ENCODE data around the gene ELP5.

The ELP5 gene, protein sequence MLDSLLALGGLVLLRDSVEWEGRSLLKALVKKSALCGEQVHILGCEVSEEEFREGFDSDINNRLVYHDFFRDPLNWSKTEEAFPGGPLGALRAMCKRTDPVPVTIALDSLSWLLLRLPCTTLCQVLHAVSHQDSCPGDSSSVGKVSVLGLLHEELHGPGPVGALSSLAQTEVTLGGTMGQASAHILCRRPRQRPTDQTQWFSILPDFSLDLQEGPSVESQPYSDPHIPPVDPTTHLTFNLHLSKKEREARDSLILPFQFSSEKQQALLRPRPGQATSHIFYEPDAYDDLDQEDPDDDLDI
- 27.3 to 37.1 reads per million in 2 donors for total RNA-seq

DNA sequence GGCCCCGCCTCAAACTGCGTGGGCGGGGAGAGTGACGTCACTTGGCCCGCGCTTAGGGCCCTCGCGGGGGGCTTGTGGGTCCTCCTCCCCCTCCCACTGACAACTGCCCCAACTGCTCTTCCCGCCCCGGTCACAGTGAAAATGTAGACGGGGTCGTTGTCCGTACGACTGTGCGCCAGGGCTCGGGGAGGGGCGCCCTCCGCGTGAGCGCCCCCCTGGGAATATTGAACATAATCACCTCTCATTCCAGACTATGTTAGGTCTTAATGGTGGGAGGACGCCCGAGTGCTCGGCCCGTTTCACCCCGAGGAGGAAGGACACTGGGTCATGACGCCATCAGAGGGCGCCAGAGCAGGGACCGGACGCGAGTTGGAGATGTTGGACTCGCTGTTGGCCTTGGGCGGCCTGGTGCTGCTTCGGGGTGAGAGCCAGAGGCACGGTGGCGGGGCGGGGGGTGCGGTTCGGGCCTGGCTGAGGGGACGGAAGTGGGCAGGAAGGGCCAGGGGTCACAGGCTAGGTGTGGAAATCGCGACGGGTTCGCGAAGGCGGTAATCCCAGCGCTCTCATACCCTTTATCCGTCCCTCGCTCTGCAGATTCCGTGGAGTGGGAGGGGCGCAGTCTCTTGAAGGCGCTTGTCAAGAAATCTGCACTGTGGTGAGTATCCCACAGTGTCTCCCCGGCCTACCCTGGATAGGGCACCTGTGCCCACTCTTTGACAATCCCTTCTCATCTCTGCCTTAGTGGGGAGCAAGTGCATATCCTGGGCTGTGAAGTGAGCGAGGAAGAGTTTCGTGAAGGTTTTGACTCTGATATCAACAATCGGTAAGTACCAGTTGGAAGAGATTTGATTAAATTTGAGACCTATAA is at the start of gene ELP5:
Gene ELP5, plus strand, starts transcription at position 40 of the 868 bp plus-strand sequence. Its CDS starts 336 bp downstream, at position 376.
- DNase-seq = peak; percentile 83

DNA sequence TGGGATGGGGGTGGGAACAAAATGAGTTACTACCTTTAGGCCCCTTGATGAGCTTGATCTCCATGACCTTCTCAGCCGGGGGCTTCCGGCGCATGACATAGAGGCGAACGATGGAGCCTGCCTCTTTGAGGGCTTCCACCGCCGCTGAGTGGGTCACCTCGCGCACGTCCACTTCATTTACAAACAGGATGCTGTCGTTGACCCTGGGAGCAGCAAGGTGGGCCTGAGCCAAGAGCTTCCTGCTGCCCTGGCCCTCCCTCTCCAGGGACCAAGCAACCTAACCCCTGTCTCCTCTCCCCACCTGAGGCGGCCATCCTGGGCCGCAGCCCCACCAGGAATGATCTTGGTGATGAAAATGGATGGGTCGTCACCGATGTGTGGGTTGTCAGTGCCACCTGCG is 48.6 kb upstream of the ELP5 start:
- no peak for DNase-seq

DNA sequence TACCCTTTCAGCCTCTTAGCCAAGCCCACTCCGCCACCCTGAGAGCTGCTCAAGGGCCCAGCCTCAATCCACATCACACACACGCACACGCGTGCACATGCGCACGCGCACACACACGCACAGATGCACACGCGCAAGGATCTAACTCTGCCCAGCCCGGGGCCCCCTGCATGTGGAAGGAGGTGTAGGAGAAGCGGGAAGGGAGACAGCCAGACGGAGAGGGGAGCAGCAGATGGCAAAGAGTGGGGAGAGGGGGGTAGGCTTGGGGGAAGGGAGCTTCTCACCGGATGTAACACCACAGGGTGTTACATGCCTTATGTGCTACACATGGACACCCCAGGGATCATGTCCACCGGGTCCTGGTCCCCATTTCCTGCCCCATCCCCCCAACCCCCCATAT is 47.7 kb upstream of the ELP5 start:
- no peak for DNase-seq

DNA sequence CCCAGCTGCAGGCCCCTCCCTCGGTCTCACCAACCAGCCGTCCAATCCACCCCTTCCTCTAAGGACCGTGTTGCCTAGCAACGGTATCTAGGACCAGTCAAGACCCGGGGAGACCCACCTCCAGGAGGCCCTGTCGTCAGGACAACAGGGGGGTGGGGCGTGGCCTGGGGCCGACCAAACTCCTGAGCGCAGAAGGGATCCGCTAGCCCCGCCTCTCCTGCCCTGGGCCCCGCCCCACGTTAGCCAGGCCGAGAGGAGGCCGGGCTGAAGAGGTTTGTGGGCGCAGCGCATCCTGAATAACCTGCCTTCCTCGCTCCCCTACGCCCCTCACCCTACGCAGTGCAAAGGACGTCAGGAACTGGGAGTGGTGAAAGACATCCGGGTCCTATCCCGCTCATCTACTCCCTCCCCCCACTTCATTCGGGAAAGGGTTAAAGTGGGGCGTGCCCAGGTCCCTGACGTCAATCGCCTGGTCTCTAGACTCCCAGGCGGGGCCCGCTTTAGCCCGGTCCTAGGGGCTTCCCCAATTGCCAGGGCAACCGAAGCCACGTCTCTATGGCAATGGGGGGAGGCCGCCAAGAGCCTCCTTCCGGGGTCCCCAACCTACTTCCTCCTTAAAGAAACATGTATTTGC is 47.1 kb upstream of the ELP5 start:
- peak; percentile 97 for DNase-seq

DNA sequence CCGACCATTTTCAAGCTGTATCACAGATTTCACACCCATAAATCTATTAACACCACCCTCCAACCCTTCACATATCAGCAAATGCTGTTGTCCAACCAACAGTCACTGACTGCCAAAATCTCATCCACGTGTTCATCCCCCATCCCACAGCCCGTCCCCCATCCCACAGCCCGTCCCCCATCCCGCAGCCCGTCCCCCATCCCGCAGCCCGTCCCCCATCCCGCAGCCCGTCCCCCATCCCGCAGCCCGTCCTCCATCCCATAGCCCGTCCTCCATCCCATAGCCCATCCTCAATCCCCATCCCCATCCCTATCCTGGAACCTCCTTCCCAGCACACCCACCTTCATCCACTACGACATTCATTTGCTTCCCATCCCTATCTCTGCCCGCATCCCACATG is 46.5 kb upstream of the ELP5 start:
- DNase-seq = no peak

DNA sequence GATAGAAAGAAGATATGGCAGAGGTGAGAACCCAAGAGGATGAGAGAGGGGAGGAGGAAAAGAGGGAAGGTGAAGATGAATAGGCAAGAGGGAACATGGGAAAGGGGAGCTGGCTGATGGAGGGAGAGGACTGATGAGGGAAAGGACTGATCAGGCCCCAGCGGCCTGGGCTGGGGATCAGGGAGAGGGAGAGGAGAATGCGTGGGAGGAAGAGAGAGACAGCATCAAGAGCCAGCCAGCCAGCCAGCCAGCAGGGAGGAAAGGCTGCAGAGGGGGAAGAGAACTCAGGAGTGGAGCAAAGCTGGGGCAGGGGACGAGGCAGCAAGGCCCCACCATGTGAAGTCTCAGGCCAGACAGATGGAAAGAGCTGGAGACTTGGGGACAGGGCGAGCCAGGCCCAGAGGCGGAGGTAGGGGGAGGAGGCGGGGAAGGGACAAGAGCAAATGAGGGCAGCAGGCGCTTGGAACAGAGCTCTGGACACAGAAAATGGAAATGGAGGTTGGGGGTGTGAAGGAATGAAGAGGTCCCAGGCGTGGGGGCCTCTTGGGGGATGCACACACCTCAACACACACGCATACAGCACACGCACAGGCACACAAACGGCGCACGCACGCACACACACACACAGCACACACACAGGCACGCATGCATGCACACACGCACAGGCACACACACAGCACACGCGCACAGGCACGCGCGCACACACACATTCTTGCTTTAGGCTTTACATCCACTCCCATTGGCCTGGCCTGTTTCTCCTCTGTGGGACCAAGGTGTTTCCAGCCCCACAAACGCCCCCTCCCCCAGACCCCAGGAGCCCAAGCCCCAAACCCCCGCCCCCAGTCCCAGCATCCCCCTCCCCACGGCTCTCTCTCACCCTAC is 44.7 kb upstream of the ELP5 start:
- no peak for DNase-seq

DNA sequence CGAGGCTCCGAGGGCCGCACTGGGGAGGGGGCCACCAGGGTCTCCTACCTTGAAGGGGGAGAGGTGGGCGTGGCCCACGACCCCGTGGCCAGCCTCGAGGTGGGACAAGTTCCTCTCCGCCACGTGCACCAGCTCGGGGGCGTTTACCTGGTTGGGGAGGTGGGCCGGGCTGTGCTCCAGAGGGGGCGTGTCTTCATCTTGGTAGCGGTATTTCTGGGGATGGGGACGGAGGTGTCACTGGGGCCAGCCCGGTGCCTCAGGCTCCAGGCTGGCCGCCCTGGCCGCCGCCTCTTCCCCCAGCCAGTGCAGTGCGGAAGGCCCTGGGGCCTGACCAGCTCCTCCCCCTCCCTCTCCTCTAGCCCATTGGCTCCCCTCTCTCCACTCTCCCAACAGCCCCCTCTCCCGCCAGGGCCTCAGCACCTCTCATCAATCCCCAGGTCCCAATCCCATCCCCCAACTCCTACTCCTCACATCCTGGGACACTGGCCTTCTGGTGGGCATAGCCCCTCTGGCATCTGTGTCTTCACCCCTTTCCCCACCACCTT is 43.9 kb upstream of the ELP5 start:
- DNase-seq = no peak

DNA sequence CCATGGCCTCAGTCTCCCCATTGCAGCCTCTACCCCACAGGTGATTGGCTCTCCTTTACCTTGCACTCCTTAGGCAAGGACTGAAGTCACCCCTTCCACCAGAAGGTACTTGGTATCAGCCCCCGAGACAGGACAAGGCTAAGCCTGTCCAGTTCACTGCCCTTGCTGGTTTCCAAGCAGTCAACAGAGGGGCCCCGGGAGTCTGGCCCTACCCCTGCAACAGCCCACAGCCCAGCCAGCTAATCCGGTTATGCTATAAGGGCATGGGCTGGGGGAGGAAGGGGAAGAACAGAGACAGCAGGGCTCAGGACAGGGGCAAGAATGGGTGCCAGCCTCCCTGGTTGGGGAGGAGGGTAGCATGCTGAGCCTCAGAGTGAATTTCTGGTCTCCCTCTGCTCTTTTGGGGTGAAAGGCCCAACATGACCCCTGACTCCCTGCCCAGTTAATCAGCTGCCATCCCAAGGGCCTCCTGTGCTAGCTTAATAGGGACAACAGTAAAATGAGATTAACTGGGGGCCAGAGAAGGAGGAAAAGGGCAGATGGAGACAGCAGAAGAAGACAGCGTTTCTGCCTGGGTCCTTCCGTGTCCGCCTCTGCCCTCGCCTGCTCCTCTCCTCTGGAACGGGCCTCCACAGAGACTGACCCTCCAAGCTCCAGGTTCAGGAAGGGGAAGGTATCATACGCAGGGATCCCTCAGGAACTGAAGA is 43.1 kb upstream of the ELP5 start:
- no peak for DNase-seq

DNA sequence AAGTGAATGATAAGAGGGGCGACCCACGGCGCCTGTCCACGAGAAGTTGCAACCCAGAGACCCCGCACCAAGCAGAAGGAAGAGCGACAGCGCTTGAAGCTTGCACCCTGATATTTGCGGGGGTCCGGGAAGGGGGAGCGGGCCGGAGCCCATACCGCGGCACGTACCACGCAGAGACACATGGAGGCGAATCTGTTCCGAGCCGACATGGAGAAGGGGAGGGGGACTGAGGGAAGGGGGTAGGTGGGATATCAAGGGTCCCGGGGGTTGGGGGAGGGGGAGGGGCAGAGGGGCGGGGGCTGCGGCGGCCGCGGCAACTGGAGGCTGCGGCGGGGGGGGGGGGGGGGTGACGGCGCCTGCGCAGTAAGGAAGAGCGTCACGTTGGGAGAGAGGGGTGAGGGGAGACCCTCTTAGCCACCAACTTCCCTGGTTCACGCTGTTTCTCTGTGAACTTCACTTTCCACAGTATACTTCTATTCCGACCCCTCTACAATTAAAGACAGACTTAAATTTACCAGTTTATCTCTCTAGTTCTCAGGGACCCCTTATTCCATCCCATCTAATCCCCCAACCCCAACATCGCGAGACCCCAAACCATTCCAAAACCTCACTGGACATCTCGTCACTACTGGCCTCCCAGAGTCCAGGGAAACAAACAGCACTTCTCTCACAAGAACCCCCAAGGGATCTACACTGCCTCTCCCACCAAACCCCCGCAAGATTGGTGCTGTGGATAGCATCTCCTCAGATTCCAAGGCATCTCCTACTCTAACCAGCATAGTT is 40.3 kb upstream of the ELP5 start:
- DNase-seq = no peak

DNA sequence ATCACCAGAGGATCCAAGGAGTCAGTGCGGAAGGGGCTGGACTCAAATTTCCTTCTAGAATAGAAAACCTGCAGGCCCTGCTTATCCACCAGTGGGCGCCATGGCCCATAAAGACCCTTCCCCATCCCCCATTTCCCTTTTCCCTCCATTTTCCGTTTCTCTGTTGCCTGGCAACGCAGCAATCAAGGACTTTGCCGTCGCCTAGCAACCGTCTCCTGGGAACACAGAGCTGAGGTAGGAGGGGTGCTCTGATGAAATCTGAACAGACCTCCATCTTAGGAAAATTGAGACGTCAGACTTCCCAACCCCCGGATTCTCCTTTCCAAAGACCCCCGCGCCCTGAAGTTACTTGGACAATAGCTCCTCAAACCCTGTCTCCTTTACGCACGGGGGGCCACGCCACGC is 38.1 kb upstream of the ELP5 start:
- peak; percentile 70 for DNase-seq

DNA sequence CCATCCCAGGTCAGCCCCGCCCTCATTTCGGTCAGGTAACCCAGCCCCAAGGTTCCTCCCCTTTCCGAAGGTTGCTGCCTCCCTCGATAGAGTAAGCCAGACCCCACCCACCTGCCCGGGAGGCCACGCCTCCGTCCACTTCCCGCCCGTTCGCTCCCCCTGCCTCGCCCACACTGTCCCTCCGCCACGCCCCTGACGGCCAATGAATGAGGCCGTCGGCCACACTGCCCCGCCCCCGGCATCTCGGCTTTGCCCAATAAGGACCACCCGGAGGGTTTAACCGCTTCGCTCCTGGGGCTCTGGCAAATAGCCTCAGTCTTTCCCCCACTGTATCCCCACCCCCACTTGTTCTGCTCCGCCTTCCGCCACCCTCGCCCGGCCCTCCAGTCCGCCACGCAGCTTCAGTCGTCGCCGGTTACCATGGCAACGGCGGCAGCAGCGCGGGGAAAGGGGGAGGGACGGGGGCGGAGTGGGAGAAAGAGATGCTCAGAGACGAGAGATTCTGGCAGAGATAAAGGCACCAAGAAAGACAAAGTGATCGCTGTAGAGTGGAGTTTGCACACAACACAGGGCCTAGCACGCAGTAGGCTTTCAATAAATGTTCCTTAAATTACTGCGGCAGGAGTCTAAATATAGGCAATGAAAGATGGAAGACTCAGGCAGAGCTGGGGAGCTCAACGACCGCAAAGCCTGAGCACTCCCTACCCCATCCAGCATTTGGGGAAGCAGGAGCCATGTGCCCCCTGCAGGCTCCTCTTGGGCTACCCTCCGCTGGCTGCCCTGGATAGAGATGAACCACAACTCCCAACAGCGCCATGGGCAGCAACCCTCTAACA is 37.5 kb upstream of the ELP5 start:
- DNase-seq = peak; percentile 98

DNA sequence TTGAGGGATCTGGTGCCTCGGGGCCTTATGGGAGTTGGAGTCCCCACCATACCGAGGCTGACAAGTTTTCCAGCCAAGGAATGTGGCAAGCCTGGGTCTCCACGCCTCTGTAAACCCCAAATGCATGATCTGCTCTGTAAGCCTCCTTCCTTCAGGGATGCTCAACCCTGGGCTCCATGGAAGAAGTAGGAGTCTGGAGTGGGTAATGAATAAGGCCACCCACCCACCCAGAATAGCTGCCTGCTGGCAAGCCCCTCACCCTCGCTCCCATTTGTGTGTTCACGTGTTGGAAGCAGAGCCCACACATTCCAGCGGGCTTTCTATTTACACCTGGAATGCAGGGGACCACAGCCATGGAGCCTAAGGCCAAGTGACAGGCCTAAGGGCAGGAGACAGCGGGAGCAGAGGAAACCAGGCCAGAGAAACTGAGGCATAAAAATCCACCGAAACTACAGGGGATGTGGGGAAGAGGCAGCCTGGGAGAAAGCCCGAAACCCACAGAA is 36.8 kb upstream of the ELP5 start:
- no peak for DNase-seq

DNA sequence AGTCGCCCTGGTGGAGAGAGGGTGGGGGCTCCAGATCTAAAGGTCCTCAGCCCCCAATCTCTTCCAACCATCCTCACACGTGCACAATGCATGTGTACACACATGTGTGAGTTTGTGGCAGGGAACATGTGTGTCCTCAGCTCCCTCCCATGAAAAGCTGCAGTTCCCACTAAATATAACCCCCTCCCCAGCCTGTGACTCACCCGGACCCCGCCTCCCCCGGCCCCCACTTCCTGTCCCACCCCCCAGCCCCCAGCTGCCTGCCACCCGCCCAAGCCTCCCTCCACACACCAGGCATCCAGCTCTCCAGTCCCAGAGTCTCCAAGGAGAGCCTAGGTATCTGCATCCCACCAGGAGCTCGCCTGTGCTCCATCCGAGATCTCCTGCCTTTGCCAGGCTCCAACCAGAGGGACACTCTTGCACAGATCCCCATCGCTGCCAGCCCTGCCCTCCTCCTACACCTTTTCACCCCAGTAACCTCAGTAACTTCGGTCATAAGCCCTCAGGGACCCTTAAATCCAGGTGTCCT is 36.3 kb upstream of the ELP5 start:
- no peak for DNase-seq

DNA sequence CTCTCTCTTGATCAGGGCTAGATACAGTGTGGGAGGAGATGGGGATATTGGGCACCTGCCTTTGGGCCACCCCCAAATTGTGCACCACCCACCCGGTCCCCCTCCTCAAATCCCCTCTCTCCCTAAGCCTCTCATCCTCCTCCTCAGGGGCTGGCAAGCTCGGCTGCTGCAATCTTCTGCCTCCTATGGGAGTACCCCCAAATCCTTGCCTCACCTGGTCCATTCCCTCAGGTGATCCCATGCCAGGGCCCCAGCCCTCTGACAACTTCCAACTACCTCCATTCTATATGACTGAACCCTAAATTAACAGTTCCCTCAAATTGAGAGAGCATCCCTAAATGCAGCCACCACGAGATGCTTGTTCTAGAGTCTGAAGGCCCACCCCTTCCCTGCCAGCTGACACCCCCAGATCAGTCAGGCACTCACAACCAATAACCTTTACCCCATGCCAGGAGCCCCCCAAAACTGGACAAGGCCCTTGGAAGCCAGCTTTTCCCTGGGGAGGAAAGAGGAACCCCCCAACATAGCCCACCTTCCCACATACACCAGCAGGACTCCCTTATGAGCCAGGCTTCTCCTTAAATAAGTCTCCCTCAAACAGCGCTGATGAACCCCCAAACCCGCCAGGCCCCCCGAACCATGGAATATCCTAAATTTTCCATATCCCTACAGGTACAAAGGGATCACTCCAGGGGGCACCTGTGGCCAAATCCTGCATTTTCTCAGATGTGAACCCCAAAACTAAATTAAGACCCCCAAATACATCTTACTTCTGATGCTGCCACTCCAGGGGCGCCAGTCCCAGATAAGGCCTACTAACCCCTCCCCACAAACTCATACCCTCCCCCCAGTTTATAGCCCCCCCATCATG is 35.5 kb upstream of the ELP5 start:
- no peak for DNase-seq

DNA sequence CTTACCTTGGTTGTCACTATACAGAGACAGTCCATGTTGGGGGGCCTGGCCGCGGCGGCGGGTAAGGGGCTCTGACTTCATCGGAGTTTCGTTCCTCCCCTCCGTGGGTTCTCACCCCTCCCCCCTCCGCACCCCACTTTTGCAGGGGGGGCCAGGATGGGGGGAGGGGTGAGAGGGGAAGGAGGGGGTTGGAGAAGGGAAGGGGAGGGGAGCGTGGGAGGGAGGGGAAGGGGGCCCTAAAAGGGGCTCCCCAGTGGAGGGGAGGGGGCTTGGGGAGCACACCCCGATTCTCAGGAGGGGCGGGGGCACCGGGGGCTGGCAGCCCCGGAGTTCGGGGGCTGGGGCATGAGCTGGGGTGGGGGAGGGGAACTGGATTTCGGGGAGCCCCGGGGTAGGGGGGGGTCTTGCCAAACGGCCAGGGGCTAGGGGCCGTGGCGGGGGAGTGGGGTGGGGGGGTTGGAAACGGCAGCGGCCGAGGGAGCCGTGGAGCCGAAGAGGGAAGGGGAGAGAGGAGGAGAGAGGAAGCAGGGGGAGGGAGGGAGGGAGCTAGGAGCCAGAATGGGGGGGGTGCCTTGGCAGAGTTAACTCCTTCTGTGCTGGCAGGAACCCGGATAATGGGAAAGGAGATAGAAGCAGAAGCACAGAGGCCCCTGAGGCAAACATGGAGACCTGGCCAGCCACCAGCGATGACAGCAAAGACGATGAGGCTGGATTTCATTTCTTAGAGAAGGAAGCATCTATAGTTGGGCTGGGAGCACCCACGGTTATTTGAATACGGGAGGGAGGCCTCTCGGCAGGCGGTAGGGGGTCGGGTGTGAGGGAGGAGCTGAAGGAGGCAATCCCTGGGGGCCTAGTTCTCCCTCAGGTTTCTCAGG is 34.7 kb upstream of the ELP5 start:
- no peak for DNase-seq

DNA sequence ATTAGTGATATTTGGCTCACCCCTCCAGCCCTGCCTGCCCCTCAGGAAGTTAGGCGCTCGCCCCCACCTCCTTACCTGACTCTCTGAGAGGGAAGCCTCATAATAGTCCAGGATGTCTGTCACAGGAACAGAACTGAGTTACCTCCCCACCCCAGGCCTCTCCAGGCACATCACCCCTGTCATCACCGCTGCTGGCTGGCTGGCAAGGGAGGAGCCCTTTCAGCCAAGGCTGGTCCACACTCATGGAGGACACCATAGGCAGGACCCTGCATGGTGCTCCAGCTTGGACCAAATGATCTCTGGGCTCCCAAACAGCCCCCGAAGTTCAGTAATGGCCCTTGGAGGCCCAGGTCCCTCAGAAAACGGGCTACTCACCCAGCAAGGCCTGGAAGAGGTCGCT is 33.8 kb upstream of the ELP5 start:
- DNase-seq = no peak

DNA sequence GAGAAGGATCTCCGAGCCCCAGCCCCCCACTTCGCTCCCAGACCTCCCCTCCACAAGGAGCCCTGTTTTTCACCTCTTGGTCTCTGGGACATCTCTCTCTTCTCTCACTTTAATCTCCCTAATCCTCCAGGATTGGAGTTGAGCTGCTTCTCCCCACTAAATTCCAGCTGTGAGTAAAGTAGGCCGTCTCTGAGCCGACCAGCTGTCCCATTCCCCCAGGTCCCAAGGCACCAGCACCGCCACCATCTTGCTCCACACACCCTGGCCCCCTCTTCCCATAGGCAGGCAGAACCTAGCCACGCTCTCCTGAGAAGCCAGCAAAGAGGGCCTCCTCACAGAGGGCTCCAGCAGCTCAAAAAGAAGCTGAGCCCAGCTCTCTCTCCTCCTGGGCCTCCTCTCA is 33.3 kb upstream of the ELP5 start:
- no peak for DNase-seq
